Astrocyte (in vitro differentiated cells and primary cell): ENCODE data around the gene SCYGR7. TPM values are rescaled to one million over a fixed set of nuclear protein-coding genes. Genes with fewer than 3 reads are reported as not detected.
"Not testable (repeated sequence)": the region's sequence is repeated elsewhere in the genome, so short reads cannot be mapped to it uniquely, and the experiment has no call there.

Experiments
- DNase-seq: peaks from one replicate; pipeline ENCODE4 v3.0.0-alpha.2; 2010; ENCODE audit warnings: low read depth
- FAIRE-seq: peaks from 2 replicates; lab custom pipeline; 2011; peaks lifted over from hg19 to GRCh38; lab: Jason Lieb, UNC
- H2AFZ ChIP-seq: 2 replicates; pipeline ENCODE4 v1.6.0; 2012; ENCODE audit warnings: low read depth, low read length, inconsistent platforms
- H3K27ac ChIP-seq: 2 replicates; pipeline ENCODE4 v1.5.1; 2011; ENCODE audit warnings: low read depth, low read length, inconsistent platforms
- H3K27me3 ChIP-seq: 2 replicates; pipeline ENCODE4 v1.6.0; 2011; ENCODE audit warnings: low read length, inconsistent platforms; ENCODE audit not compliant: insufficient read depth
- H3K36me3 ChIP-seq: 2 replicates; pipeline ENCODE4 v1.5.1; 2011; ENCODE audit warnings: low read length, inconsistent platforms; ENCODE audit not compliant: insufficient read depth
- H3K4me1 ChIP-seq: 2 replicates; pipeline ENCODE4 v1.5.1; 2011; ENCODE audit warnings: low read length, inconsistent platforms; ENCODE audit not compliant: insufficient read depth
- H3K4me2 ChIP-seq: 2 replicates; pipeline ENCODE4 v1.6.0; 2012; ENCODE audit warnings: low read length, inconsistent platforms
- H3K4me3 ChIP-seq: 2 replicates; pipeline ENCODE4 v1.5.1; 2011; ENCODE audit warnings: low read depth, mild to moderate bottlenecking, low read length, inconsistent platforms; ENCODE audit not compliant: insufficient read depth
- H3K79me2 ChIP-seq: 2 replicates; pipeline ENCODE4 v1.6.0; 2012; ENCODE audit warnings: mild to moderate bottlenecking, low read length, inconsistent platforms; ENCODE audit not compliant: insufficient read depth
- H3K9ac ChIP-seq: 2 replicates; pipeline ENCODE4 v1.6.0; 2012; ENCODE audit warnings: mild to moderate bottlenecking, low read length, inconsistent platforms
- H3K9me3 ChIP-seq: 2 replicates; pipeline ENCODE4 v1.5.1; 2012; ENCODE audit warnings: low read depth, mild to moderate bottlenecking, low read length, inconsistent platforms; ENCODE audit not compliant: insufficient read depth
- H4K20me1 ChIP-seq: 2 replicates; pipeline ENCODE4 v1.6.0; 2012; ENCODE audit warnings: low read length, inconsistent platforms; ENCODE audit not compliant: insufficient read depth
- H3K27ac Mint-ChIP-seq: one replicate; pipeline ENCODE4 v1.8.0; 2021; ENCODE audit warnings: mild to moderate bottlenecking, mixed read lengths; ENCODE audit not compliant: unreplicated experiment
- H3K27me3 Mint-ChIP-seq: one replicate; pipeline ENCODE4 v1.8.0; 2021; ENCODE audit warnings: low read depth, mixed read lengths; ENCODE audit not compliant: unreplicated experiment
- H3K36me3 Mint-ChIP-seq: one replicate; pipeline ENCODE4 v1.8.0; 2021; ENCODE audit warnings: low read depth, mixed read lengths; ENCODE audit not compliant: unreplicated experiment
- H3K4me1 Mint-ChIP-seq: one replicate; pipeline ENCODE4 v1.8.0; 2021; ENCODE audit warnings: low read depth, mixed read lengths; ENCODE audit not compliant: unreplicated experiment
- H3K4me3 Mint-ChIP-seq: one replicate; pipeline ENCODE4 v1.8.0; 2021; ENCODE audit warnings: mild to moderate bottlenecking, moderate library complexity, mixed read lengths; ENCODE audit not compliant: unreplicated experiment
- H3K9me3 Mint-ChIP-seq: one replicate; pipeline ENCODE4 v1.8.0; 2021; ENCODE audit warnings: mild to moderate bottlenecking, mixed read lengths; ENCODE audit not compliant: unreplicated experiment
- CTCF ChIP-seq: IDR thresholded peaks from 2 replicates; pipeline ENCODE4 v1.5.1; 2011; ENCODE audit warnings: low read depth, mild to moderate bottlenecking, inconsistent platforms, low read length, moderate library complexity; ENCODE audit not compliant: insufficient read depth
- EZH2 ChIP-seq: IDR thresholded peaks from 2 replicates; pipeline ENCODE4 v1.6.1; 2012; ENCODE audit warnings: mild to moderate bottlenecking, low read length, inconsistent platforms; ENCODE audit not compliant: insufficient read depth
- total RNA-seq: library from RNA; stranded (reverse); gene quantifications from 2 replicates; pipeline ENCODE4 v1.2.1, GENCODE V29; 2021

Gene SCYGR7
- total RNA-seq, 1 donor from 2014 or later: not detected

- H3K9ac ChIP-seq: no peak within 1 kb of the TSS
- no peak for DNase-seq
- H3K4me1 ChIP-seq: no peaks in the 10 kb centered on the region
- no peak within 1 kb of the TSS for H2AFZ ChIP-seq
- peaks cover 4% of the 10 kb centered on the region for H3K4me1 Mint-ChIP-seq
- no peak within 1 kb of the TSS for H3K27ac ChIP-seq
- H3K27ac Mint-ChIP-seq: no peak within 1 kb of the TSS
- H3K36me3 Mint-ChIP-seq: no peaks in the 10 kb centered on the region
- H3K27me3 ChIP-seq: peaks cover 3% of the 10 kb centered on the region
- H3K79me2 ChIP-seq: no peaks in the 10 kb centered on the region
- no peak within 1 kb of the TSS for H3K4me2 ChIP-seq
- H3K9me3 Mint-ChIP-seq: no peaks in the 10 kb centered on the region
- no peak within 1 kb of the TSS for H3K4me3 ChIP-seq
- no peak for FAIRE-seq
- H3K36me3 ChIP-seq: no peaks in the 10 kb centered on the region
- H3K4me3 Mint-ChIP-seq: no peak within 1 kb of the TSS
- TF ChIP-seq EZH2 (no peak), CTCF (no peak)
- H4K20me1 ChIP-seq: no peaks in the 10 kb centered on the region
- peaks cover 7% of the 10 kb centered on the region for H3K27me3 Mint-ChIP-seq
- H3K9me3 ChIP-seq: no peaks in the 10 kb centered on the region
Measured at GRCh38 chr2:227724394-227725039, 3.6 kb upstream of the SCYGR7 start, which contains the start of gene SCYGR6. TSS of gene SCYGR6 (minus strand) at chr2:227724757. CDS start at chr2:227724757, 0 bp downstream.

- Histone ChIP-seq H3K36me3 (no peaks in the 10 kb centered on the region), H2AFZ (no peak overlapping the region), H3K79me2 (no peaks in the 10 kb centered on the region), H3K27me3 (no peaks in the 10 kb centered on the region), H3K9ac (no peak overlapping the region), H3K9me3 (no peaks in the 10 kb centered on the region), H4K20me1 (no peaks in the 10 kb centered on the region), H3K4me1 (no peaks in the 10 kb centered on the region), H3K4me2 (no peak overlapping the region), H3K27ac (no peak overlapping the region), H3K4me3 (no peak overlapping the region)
- H3K4me3 Mint-ChIP-seq: no peak overlapping the region
- TF ChIP-seq CTCF: no peak
- TF ChIP-seq EZH2: no peak
- peaks cover 1% of the 10 kb centered on the region for H3K9me3 Mint-ChIP-seq
- DNase-seq (no peak), FAIRE-seq (no peak)
- H3K27me3 Mint-ChIP-seq: peaks cover 16% of the 10 kb centered on the region
- no peak overlapping the region for H3K27ac Mint-ChIP-seq
- no peaks in the 10 kb centered on the region for H3K36me3 Mint-ChIP-seq
- peaks cover 3% of the 10 kb centered on the region for H3K4me1 Mint-ChIP-seq
Measured at GRCh38 chr2:227739351-227739750, 11.2 kb downstream of the SCYGR7 start.

- H3K4me3 Mint-ChIP-seq, H3K9me3 Mint-ChIP-seq, H3K4me2 ChIP-seq, DNase-seq, H3K4me3 ChIP-seq, H3K9me3 ChIP-seq, H2AFZ ChIP-seq, H3K4me1 Mint-ChIP-seq, H3K79me2 ChIP-seq, H3K27ac Mint-ChIP-seq, H3K4me1 ChIP-seq, H3K36me3 Mint-ChIP-seq, H3K27me3 ChIP-seq, FAIRE-seq, H3K36me3 ChIP-seq, H4K20me1 ChIP-seq, H3K27me3 Mint-ChIP-seq, H3K27ac ChIP-seq, H3K9ac ChIP-seq: not testable (repeated sequence)
Measured at GRCh38 chr2:227740705-227741104, 12.6 kb downstream of the SCYGR7 start.
